ENCODE results near the gene PHEX.

DNA sequence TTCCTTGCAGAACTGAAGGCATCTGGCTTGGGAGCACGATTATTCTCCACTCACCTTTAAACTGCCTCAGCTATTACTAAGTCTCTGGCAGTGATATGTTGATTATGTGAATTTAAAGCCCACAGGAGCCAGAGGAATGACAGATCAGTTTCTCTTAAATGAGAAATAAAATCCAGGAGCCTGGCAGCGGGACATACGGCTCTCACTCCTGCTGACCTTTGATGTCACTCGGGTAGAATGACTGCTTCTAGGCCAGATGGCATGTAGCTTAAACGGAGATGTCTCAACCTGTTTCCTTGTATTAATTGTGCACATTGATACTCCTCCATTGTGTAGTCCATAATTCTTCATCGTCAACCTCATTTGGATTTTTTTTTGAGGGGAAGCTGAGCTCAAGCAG lies 236.6 kb downstream of the PHEX start:
- TF ChIP-seq POLR2A (IDR thresholded peaks at IDR 0.05; ENCODE audit: extremely low read depth, insufficient read length) = no peak
- TF ChIP-seq CTCF (IDR thresholded peaks at IDR 0.05; ENCODE audit: low read depth, low read length) = no peak

Measured in NB4 (cell line).